Erythroblast (primary cell): Measurements from ENCODE around the gene PDGFB.

ENCODE experiments used
- DNase-seq, 2 experiments: peaks; one replicate each; lab custom pipeline; 2025; lab: John Stamatoyannopoulos, UW
- GATA1 ChIP-seq: IDR thresholded peaks from 2 replicates; pipeline ENCODE4 v1.6.1; 2011; ENCODE audit warnings: low read depth, mild to moderate bottlenecking, control low read depth, low read length, moderate library complexity
- POLR2A ChIP-seq: IDR thresholded peaks from 2 replicates; pipeline ENCODE4 v1.6.1; 2011; ENCODE audit warnings: mild to moderate bottlenecking, low read length

PDGFB gene

GRCh38 chr22:39194098-39194497, 50.7 kb downstream of the PDGFB start:
- no peak for TF ChIP-seq GATA1
- no peak for TF ChIP-seq POLR2A
- no peak for DNase-seq

GRCh38 chr22:39188809-39189208, 56.0 kb downstream of the PDGFB start:
- TF ChIP-seq GATA1, result no peak
- DNase-seq, result no peak

GRCh38 chr22:39185601-39186012, 59.2 kb downstream of the PDGFB start:
- TF ChIP-seq GATA1, result no peak
- no peak for TF ChIP-seq POLR2A
- DNase-seq, result no peak

- TF ChIP-seq POLR2A (no peak), GATA1 (no peak)
- no peak for DNase-seq
Measured at GRCh38 chr22:39184586-39185577, 59.9 kb downstream of the PDGFB start.

DNA sequence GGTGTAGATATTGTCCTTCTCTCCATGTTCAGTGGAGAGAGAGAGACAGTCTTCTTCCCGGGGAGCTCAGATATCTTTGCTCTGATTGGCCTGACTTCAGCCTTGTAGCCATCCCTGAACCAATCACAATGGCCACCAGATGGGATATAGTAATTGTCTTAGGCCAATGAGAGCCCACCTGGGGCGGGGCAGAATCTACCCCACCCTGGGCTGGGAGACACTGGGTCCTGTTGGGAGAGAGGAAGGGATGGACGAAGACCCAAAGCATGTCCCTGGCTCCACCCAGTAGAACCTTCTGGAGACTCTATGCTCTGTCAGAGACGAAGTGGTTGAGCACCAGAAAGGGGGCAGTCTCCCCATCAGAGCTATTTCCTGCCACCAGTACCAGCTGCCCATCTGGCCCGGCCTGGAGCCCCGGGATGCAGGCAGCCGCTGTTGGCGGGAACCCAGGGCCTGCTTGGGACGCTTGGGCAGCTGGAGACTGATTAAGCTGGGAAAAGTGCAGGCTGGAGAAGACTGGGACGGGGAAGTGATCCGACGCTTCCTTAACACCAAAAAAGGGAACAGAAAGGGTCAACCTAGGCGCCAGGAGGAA, 60.7 kb downstream of the PDGFB start:
- no peak for TF ChIP-seq POLR2A
- no peak for TF ChIP-seq GATA1
- DNase-seq, result no peak

GRCh38 chr22:39182478-39183030, 62.2 kb downstream of the PDGFB start:
- DNase-seq, result no peak
- no peak for TF ChIP-seq POLR2A
- no peak for TF ChIP-seq GATA1

- DNase-seq, result no peak
- TF ChIP-seq GATA1, result no peak
- no peak for TF ChIP-seq POLR2A
Measured at GRCh38 chr22:39181778-39182177, 63.0 kb downstream of the PDGFB start.

DNA sequence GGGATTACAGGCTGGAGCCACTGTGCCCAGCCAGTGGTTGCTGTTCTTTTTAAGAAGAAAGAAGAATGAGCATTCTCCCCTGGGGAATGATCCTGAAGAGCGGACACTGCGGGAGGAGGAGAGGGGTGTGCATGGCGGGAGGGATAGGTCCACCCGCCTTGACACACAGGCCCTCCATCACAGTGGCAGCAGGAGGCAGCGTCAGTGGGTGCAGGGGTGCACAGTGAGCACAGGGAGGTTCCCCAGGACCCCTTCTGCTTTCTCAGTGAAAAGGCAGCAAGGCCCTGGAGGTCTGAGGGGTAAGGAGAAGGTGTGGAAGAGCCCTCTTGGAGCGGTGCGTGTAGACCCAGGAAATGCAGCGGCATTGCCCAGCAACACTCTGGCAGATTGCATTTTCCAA, 63.4 kb downstream of the PDGFB start:
- no peak for DNase-seq
- TF ChIP-seq GATA1 (no peak), POLR2A (no peak)

- DNase-seq, result no peak
- no peak for TF ChIP-seq POLR2A
- TF ChIP-seq GATA1, result no peak
Measured at GRCh38 chr22:39179841-39180335, 64.9 kb downstream of the PDGFB start.

GRCh38 chr22:39179401-39179827, 65.4 kb downstream of the PDGFB start:
- no peak for TF ChIP-seq GATA1
- no peak for TF ChIP-seq POLR2A
- no peak for DNase-seq

DNA sequence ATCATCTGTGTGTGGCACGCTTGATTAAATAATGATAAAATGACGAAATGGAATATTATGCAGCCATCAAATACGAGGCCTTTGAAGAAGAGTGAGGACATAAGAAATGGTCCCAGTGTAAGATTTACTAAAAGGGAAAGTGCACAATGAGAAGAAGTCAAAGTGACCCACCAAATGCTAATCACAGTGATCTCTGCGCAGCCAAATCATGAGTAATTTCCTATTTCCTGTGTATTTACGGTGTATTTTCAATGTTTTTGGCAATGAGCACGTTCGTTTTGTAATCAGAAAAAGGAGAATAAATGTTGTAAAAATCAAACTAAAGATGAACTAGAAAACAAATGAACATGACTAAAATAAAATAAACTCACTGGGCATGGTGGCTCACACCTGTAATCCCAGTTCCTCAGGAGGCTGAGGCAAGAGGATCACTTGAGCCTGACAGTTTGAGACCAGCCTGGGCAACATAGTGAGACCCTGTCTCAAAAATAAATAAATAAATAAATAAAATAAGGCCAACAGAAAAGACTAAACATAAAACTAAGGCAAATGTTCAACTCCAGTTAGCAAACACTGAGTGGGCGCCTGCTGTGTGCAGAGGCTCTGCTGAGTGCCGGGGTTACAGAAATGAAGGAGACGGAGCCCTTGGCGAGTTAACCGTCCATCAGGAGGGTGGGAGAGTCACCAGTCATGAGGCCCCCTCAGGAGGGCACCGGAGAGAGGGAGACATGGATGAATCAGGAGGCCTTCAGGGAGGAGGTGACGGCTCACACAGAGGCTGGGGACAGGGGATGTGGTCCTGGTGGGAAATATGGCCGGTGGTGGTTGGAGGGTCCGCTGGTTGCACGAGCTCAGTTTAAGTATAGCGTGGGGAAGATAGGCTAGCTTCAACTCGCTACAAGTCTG, 66.3 kb downstream of the PDGFB start:
- no peak for DNase-seq
- TF ChIP-seq GATA1 (no peak), POLR2A (no peak)

DNA sequence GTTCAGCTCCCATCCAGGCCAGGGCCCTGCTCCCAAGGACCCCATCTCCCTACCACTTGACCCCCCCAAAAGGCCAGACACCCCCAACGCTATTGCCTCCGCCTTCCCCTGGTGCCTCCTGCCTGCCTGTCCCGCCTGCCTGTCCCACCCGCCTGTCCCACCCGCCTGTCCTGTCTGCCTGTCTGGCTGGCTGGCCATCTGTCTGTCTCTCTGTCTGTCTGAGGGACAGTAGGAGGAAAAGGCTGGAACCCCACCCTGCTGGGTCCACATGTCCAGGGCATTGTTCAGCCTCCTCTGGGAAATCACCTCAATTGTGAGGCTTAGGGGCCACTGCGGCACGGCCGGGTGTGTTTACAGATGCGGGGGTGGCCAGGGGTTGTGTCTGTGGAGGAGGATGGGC, 67.0 kb downstream of the PDGFB start:
- no peak for TF ChIP-seq POLR2A
- TF ChIP-seq GATA1, result no peak
- no peak for DNase-seq

GRCh38 chr22:39177456-39177775, 67.4 kb downstream of the PDGFB start:
- TF ChIP-seq GATA1 (no peak), POLR2A (no peak)
- DNase-seq, result no peak
